Activated CD8-positive, alpha-beta memory T cell treated with anti-CD3 and anti-CD28 coated beads for 1 hour (primary cell): Measurements from ENCODE around the gene DNAJC4.
A peak's percentile ranks its signal among the peaks of the same experiment; 100 is the strongest.

Source experiments
- DNase-seq, 2 donors: peaks; one replicate each; pipeline ENCODE4 v3.0.0-alpha.2; 2020; ENCODE audit warnings: low read depth in 1 of 2; ENCODE audit errors: extremely low read depth in 1 of 2

The DNAJC4 gene

GRCh38 chr11:64227405-64227956, 2.9 kb upstream of the DNAJC4 start:
- no peak for DNase-seq

GRCh38 chr11:64229090-64229743, 1.1 kb upstream of the DNAJC4 start:
- DNase-seq = no peak

- no peak for DNase-seq
Observed at GRCh38 chr11:64229744-64230170, 591 bp upstream of the DNAJC4 start.

DNA sequence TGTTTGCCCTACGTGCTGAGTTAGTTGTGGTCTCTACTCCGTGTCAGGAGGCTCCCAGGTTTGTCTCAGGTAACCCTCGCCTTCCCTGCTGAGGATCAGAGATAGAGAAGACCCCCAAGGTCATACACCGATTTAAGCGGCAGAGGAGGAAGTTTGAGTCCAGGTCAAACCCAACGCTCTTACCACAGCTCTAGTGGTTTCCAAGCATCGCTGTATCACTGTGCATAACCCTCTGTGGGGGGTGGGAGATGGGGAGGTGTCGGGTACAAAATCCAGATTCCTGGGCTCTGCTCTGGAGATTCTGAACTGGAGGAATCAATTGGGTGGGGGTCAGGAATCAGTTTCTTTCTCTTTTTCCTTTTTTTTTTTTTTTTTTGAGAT, 627 bp downstream of the DNAJC4 start:
- DNase-seq = no peak

- DNase-seq = no peak
Observed at GRCh38 chr11:64231546-64231945, 1.2 kb downstream of the DNAJC4 start.

DNA sequence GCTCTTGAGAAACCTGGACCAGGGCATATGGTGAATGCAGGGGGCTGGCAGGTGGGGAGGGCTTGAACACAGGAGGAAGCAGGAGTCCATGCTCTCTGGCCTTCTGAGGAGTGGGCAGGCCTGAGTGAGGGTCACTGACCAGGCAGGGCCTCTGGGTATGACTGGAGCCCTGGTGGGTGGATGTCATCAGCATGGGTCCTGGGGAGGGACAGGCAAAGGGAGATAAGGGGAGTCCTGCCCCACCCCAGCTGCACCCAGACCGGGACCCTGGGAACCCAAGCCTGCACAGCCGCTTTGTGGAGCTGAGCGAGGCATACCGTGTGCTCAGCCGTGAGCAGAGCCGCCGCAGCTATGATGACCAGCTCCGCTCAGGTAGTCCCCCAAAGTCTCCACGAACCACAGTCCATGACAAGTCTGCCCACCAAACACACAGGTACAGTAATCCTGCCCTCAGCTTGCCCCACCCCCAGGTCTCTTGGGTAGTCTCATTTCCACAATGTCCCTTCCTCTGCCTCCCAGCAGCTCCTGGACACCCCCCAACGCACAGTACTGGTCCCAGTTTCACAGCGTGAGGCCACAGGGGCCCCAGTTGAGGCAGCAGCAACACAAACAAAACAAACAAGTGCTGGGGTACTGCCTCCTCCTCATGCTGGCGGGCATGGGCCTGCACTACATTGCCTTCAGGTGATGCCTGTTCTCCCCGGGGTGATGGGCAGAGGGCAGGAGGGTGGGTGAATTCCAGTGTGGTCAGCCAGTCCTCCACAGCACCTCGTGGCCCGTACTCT, 2.0 kb downstream of the DNAJC4 start:
- DNase-seq = no peak

DNA sequence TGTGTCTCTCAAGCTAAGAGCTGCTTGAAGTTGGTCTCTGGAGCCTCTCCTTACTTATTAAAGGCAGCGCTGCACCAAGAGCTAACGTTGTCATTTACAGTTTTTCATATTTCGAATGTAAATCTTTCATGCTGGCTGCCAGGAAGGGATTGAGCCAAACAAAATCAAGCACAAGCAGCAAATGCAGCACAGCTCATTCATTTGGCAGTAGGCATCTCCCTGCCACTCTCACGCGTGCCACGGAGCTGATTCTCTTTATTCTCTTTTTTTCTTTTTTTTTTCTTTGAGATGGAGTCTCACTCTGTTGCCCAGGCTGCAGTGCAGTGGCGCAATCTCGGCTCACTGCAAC, 2.6 kb downstream of the DNAJC4 start:
- no peak for DNase-seq

GRCh38 chr11:64233913-64234586, 3.7 kb downstream of the DNAJC4 start, which contains the start of gene VEGFB:
TSS of gene VEGFB (plus strand) at chr11:64234584. CDS start at chr11:64234834, 250 bp downstream.
- peak in 1 of 2 donors; percentile 63 for DNase-seq

DNA sequence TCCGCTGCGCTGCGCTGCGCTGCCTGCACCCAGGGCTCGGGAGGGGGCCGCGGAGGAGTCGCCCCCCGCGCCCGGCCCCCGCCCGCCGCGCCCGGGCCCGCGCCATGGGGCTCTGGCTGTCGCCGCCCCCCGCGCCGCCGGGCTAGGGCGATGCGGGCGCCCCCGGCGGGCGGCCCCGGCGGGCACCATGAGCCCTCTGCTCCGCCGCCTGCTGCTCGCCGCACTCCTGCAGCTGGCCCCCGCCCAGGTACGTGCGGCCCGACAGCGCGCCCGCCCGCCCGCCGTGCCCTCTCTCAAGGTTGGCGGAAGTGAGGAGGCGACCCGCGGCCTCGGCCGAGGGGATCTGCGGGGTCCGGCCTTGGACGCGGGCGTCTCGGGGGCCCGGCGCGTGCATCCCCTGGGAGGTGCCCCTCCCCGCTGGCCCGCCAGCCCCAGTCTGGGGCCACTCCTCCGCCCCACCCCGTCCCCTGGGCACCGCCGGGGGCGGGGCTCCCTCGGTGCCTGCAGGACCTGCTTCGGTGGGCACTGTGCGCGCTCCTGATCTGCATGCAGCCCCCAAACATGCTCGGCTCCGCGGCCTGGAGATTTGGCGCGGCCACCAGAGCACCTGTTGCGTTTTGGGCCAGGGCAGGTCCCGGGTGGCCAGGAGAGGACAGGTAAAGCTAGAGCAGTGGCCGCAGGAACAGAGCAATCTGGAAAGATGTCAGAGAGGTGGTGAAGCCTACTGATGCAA, 4.5 kb downstream of the DNAJC4 start:
- peak in 1 of 2 donors; percentile 40 for DNase-seq

DNA sequence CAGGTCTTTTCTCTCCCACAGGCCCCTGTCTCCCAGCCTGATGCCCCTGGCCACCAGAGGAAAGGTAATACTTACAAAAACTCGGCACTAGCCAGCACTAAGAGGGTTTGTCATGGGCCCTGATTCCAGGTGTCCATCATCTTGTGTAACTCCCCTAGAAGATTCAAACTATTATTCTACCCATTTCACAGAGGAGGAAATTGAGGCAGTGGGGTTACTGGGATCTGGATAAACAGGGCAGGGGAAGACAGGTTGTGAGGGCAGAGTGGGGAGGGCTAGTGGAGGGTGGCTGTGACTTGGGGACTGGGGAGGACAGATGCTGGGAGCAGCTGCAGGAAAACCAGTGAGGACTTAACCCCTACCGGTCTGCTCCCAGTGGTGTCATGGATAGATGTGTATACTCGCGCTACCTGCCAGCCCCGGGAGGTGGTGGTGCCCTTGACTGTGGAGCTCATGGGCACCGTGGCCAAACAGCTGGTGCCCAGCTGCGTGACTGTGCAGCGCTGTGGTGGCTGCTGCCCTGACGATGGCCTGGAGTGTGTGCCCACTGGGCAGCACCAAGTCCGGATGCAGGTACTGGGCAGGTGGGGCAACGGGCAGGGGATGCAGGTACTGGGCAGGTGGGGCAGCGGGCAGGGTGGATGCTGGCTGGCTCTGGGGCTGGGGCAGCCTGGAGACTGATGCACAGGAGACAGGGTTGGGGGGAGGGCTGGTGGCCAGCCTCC, 5.3 kb downstream of the DNAJC4 start:
- DNase-seq = no peak

- no peak for DNase-seq
Observed at GRCh38 chr11:64237484-64237951, 7.2 kb downstream of the DNAJC4 start.

DNA sequence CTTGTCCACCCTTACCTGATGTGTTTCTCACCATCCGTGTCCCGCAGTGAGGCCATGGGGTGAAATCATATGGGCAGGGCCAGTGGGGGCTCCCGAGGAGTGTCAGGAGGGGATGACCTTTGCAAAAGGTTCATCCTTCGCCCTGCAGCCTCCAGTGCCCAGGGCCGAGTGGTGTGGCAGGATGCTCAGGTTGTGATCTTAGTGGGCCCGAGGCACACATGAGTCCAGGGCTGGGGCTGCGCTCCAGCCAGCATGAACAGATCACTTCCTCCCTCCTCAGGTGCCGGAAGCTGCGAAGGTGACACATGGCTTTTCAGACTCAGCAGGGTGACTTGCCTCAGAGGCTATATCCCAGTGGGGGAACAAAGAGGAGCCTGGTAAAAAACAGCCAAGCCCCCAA, 7.7 kb downstream of the DNAJC4 start:
- DNase-seq = no peak

- no peak for DNase-seq
Observed at GRCh38 chr11:64238999-64239398, 8.7 kb downstream of the DNAJC4 start.

DNA sequence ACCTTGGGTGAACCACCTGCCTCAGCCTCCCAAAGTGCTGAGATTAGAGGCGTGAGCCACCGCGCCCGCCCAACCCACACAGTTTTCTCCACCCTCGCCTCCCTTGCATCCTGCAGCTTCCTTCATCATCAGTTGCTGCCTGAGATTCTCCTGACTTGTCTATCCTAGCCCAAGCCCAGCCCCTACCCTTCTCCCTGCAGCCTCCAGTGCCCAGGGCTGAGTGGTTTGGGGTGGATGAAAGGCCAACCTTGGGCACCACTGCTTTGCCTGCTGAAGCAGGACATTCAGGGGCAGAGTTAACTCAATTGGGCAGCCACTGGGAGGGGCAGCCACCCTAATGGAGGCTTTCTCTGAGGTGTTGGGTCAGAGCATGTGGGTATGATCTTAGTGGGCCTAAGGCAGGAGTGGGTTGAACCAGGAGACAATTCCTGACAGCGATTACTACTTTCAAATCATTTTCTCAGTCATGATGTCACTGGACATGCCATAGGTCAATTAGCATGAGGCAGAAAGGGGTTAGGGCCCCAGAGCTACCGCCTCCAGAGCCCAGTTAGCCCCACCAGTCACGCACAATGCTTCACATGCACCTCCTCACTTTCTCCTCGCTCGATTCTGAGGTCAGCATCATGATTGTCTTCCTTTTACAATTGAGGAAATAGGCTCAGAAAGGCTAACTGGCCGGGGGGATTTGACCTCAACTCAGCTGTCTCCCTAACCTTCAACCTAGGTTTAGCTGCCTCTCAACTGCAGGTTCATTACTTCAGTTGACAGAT, 9.5 kb downstream of the DNAJC4 start:
- no peak for DNase-seq

DNA sequence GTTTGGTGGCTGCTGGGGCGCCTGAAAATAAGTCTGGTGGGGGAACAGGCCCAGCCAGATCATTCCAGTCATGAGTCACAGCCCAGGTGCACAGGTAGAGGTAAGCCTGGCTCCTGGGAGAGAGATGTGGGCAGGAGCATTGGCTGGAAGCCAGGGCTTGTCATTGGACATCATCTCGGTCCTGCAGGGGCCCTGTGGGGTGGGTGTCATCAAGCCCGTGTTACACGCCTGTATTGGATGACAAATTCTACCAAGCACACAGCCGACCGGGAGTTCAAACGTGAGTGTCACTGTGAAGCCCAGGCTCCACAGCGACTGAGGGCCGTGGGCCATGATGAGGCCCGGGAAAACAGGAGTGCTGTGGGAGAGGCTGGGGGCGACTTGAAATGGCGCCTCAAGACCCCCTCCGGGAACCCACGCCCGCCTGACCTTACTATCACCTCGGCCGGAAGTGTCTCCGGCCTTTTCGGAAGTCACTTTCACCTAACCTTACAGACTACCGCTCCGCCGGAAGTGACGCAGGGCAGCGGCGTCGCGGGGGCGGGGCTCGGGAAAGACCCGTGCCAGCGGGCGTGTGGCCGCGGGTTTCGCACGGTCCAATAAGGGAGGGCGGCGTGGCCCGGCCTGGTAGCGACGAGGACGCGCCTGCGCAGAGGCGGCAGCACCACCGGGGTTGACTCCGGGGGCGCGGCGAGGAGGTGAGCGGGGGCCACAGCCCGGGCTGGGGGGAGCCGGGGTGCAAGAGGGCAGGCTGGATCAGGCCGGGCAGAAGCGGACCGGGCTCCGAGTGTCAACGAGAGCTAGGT, 10.3 kb downstream of the DNAJC4 start, which contains the start of gene FKBP2:
TSS of gene FKBP2 (plus strand) at position 661 of the 806 bp plus-strand sequence. CDS start 1,293 bp downstream, outside the sequence.
- DNase-seq = peak; percentile 92 to 97

DNA sequence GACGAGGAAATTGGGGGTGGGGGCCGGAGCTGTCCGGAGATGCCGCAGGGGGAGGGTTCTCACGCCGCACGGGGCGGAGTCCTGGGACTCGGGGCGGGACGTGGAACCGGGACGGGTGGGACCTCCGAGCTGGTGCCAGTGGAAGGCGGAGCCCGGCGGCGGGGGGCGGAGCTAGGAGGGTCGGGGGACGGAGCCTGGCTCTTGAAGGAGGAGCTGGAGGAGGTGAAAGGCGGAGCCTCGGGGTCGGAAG, 10.8 kb downstream of the DNAJC4 start:
- no peak for DNase-seq

DNA sequence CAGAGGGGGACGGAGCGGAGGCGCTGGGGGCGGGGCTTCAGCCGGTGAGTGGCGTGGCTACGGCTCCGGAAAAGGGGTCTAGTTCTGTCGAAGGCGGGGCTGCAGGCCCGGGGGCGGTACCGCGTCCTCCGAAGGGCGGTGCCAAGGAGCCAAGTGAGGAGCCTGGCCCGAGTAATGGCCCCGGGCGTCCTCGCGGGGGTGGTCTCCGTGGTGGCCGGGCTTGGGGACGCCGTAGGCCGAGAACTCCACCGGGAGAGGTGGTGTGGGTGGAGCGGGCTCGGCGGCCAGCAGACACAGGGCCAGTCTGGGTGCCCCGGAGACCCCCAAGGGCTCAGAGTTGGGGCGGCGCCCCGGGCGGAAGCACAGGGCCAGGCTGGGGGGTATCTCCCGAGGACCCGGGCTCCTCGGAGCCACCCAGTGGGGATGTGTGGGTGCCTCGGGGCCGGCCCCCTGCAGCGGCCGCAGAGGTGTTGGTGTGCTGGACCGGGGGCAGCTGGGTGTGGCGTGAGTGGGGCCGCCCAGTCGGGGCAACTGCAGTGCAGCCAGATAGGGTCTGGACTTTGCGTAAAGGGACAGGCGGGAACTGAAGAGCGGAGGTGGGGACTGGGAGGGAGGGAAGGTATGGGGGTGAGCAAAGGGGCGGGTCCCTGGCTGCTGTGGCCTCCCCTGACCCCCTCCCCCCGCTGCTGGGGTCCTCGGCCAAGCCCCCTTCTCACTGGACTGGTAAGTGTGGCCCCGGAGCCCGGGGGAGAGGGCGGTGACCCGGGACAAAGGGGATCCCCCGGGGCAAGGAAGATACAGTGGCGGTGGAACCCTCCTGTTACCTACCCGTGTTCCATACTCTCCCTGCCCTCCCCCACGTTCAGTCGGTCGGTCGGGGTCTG, 11.4 kb downstream of the DNAJC4 start:
- DNase-seq = peak; percentile 99
